ENCODE results near the gene PROCA1. TPM values are rescaled to one million over a fixed set of nuclear protein-coding genes. Genes with fewer than 3 reads are reported as not detected.

PROCA1 gene
- total and polyA plus RNA-seq, 9 of the 15 experiments (the other 6 are each of a cell fraction or from before 2014, with no cell fraction given) = 0.78 to 16.2 (median 5.6) TPM

DNA sequence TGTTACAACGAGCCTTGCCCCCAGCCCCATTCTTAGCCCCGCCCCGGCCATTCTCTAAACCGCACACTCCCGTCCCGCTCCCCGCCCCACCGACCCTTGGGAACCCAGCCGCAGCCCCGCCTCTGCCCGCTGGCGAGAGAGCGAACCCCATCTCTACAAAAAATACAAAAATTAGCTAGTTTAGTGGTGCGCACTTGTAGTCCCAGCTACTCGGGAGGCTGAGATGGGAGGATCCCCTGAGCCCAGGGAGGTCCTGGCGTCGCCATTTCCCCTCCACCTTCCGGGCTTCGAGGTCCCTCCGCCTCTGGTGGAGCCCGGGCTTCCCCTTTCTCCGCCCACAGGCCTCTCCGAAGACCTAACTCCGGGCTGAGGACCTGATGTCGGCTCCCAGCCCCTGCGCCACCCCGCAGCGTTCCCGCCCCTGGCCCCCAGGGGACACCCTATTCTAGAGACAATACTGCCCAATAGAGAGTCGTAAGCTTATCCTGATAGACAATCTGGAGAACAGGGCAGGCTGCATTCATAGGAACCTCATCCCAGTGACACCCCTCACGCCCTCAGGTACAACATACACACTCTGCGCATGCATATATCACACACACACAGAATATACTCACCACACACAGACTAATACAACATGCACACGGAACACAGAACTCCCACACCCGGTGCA is 480 bp upstream of the PROCA1 start (continued):
- TF ChIP-seq CHD4 (IDR thresholded peaks at IDR 0.05; ENCODE audit: insufficient read depth, insufficient replicate concordance, low read depth, low read length, poor library complexity, severe bottlenecking) (no peak), FOXP1 (CRISPR knock-in tag; IDR thresholded peaks at IDR 0.05) (no peak), TAF7 (tag; IDR thresholded peaks at IDR 0.05) (no peak), FOXO4 (CRISPR knock-in tag; IDR thresholded peaks at IDR 0.05) (no peak), BRCA1 (IDR thresholded peaks at IDR 0.05) (no peak), BRCA1 (CRISPR knock-in tag; IDR thresholded peaks at IDR 0.05) (no peak), POLR3A (IDR thresholded peaks at IDR 0.05; ENCODE audit: borderline replicate concordance, extremely low read depth, insufficient read depth, insufficient read length) (no peak), CBX5 (IDR thresholded peaks at IDR 0.05; ENCODE audit: borderline replicate concordance, low read depth) (no peak), FOXP4 (CRISPR knock-in tag; IDR thresholded peaks at IDR 0.05; ENCODE audit: borderline replicate concordance) (no peak), TCF15 (CRISPR knock-in tag; IDR thresholded peaks at IDR 0.05) (no peak), HMGXB4 (CRISPR knock-in tag; IDR thresholded peaks at IDR 0.05) (no peak), TCF7 (IDR thresholded peaks at IDR 0.05; ENCODE audit: borderline replicate concordance) (no peak), ZNF766 (CRISPR knock-in tag; conservative IDR thresholded peaks at IDR 0.05) (peak; percentile 42; the same call in 1 of the 2 replicates), PCBP1 (IDR thresholded peaks at IDR 0.05; ENCODE audit: low read depth, low read length, poor library complexity, severe bottlenecking) (no peak), EZH2 (IDR thresholded peaks at IDR 0.05; ENCODE audit: borderline replicate concordance, low read depth, low read length) (no peak), PTBP1 (IDR thresholded peaks at IDR 0.05; ENCODE audit: low read depth, low read length) (no peak), NR2F6 (CRISPR knock-in tag; IDR thresholded peaks at IDR 0.05) (no peak)
- TF ChIP-seq, protein P1, sequence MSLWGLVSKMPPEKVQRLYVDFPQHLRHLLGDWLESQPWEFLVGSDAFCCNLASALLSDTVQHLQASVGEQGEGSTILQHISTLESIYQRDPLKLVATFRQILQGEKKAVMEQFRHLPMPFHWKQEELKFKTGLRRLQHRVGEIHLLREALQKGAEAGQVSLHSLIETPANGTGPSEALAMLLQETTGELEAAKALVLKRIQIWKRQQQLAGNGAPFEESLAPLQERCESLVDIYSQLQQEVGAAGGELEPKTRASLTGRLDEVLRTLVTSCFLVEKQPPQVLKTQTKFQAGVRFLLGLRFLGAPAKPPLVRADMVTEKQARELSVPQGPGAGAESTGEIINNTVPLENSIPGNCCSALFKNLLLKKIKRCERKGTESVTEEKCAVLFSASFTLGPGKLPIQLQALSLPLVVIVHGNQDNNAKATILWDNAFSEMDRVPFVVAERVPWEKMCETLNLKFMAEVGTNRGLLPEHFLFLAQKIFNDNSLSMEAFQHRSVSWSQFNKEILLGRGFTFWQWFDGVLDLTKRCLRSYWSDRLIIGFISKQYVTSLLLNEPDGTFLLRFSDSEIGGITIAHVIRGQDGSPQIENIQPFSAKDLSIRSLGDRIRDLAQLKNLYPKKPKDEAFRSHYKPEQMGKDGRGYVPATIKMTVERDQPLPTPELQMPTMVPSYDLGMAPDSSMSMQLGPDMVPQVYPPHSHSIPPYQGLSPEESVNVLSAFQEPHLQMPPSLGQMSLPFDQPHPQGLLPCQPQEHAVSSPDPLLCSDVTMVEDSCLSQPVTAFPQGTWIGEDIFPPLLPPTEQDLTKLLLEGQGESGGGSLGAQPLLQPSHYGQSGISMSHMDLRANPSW (CRISPR knock-in tag; IDR thresholded peaks at IDR 0.05) = no peak
- TF ChIP-seq, protein P2, sequence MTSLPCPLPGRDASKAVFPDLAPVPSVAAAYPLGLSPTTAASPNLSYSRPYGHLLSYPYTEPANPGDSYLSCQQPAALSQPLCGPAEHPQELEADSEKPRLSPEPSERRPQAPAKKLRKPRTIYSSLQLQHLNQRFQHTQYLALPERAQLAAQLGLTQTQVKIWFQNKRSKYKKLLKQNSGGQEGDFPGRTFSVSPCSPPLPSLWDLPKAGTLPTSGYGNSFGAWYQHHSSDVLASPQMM (CRISPR knock-in tag; IDR thresholded peaks at IDR 0.05) = no peak
